ENCODE measurements around the gene DEFB113. TPM values are rescaled to one million over a fixed set of nuclear protein-coding genes. Genes with fewer than 3 reads are reported as not detected.

The DEFB113 gene
- total and polyA plus RNA-seq, 12 donors = not detected

- no peaks in the 10 kb centered on the region for H3K4me1 ChIP-seq (replicated peaks in 1 of 2)
- WGBS, 4 donors = 57 to 75% (median 62%) methylated on average over 2 of the region's 2 CpGs
- no peaks in the 10 kb centered on the region for H3K27me3 ChIP-seq
- H3K36me3 ChIP-seq (replicated peaks in 1 of 2) = no peaks in the 10 kb centered on the region
- intact Hi-C loops (cut with DNase I) = no loop called here
- no peak for DNase-seq
- no peak within 1 kb of the TSS for H3K27ac ChIP-seq
- no peak within 1 kb of the TSS for H3K4me3 ChIP-seq
- TF ChIP-seq CTCF (IDR thresholded peaks at IDR 0.05) (no peak), POLR2A (IDR thresholded peaks at IDR 0.05) (no peak)
- H3K9me3 ChIP-seq (replicated peaks in 1 of 3) = no peaks in the 10 kb centered on the region
These were observed 5.4 kb downstream of the DEFB113 start, which contains the start of gene DEFB114 for GRCh38 chr6:49964064-49964463. Gene DEFB114, minus strand, starts transcription at chr6:49964164. Its CDS starts 59 bp downstream, at chr6:49964105.

- 78 to 85% (median 83%) methylated on average over 1 of the region's 1 CpG for WGBS, 4 donors
These were observed 11.2 kb downstream of the DEFB113 start for GRCh38 chr6:49958180-49958579.

GRCh38 chr6:49955847-49956246 is 13.6 kb downstream of the DEFB113 start:
- intact Hi-C loops (cut with DNase I) = no loop called here
- H3K27me3 ChIP-seq = no peaks in the 10 kb centered on the region
- no peak for DNase-seq
- no peaks in the 10 kb centered on the region for H3K36me3 ChIP-seq (replicated peaks in 1 of 2)
- TF ChIP-seq POLR2A (IDR thresholded peaks at IDR 0.05) = no peak
- TF ChIP-seq CTCF (IDR thresholded peaks at IDR 0.05) = no peak
- no peaks in the 10 kb centered on the region for H3K9me3 ChIP-seq (replicated peaks in 1 of 3)
- H3K4me3 ChIP-seq = no peak overlapping the region
- H3K27ac ChIP-seq = no peak overlapping the region
- no peaks in the 10 kb centered on the region for H3K4me1 ChIP-seq (replicated peaks in 1 of 2)

More at GRCh38 chr6:49958180-49958579, 11.2 kb downstream of the DEFB113 start:
- intact Hi-C loops (cut with DNase I) = no loop called here
- Histone ChIP-seq H3K27me3 (no peaks in the 10 kb centered on the region), H3K36me3 (replicated peaks in 1 of 2) (no peaks in the 10 kb centered on the region), H3K9me3 (replicated peaks in 1 of 3) (no peaks in the 10 kb centered on the region), H3K4me1 (replicated peaks in 1 of 2) (no peaks in the 10 kb centered on the region), H3K4me3 (no peak overlapping the region), H3K27ac (no peak overlapping the region)
- DNase-seq = no peak
- TF ChIP-seq POLR2A (IDR thresholded peaks at IDR 0.05) (no peak), CTCF (IDR thresholded peaks at IDR 0.05) (no peak)

DNA sequence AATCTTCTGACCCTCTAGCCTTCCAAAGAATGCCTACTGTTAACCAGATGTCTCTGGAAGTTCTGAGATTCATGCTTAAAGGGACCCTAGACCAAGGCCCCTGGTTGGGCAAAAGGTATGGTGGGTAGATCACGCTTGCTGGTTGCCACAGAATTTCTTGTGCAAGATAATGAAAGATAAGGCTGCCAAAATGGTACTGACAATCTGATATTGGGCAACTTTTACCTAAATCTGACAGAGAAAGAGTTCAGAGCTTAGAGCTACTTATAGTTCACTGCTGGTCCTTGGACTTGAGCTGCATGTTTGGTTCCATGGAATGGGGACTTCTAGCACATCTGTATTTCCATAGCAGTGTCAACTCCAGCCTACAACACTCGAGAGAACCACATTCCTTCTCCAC is 17.5 kb downstream of the DEFB113 start:
- Histone ChIP-seq H3K27me3 (no peaks in the 10 kb centered on the region), H3K4me3 (no peak overlapping the region), H3K36me3 (replicated peaks in 1 of 2) (no peaks in the 10 kb centered on the region), H3K4me1 (replicated peaks in 1 of 2) (no peaks in the 10 kb centered on the region), H3K9me3 (replicated peaks in 1 of 3) (no peaks in the 10 kb centered on the region), H3K27ac (no peak overlapping the region)
- WGBS, 4 donors = 72 to 80% (median 77%) methylated on average over 2 of the region's 2 CpGs
- TF ChIP-seq POLR2A (IDR thresholded peaks at IDR 0.05) (no peak), CTCF (IDR thresholded peaks at IDR 0.05) (no peak)
- intact Hi-C loops (cut with DNase I) = no loop called here
- DNase-seq = no peak
